ENCODE measurements around the gene DSC3. TPM values are rescaled to one million over a fixed set of nuclear protein-coding genes. Genes with fewer than 3 reads are reported as not detected.
"Not testable (repeated sequence)": the region's sequence is repeated elsewhere in the genome, so short reads cannot be mapped to it uniquely, and the experiment has no call there.

Gene DSC3
- total and polyA plus RNA-seq, 2 experiments from 2014 or later: 0.81 to 1.2 TPM

DNA sequence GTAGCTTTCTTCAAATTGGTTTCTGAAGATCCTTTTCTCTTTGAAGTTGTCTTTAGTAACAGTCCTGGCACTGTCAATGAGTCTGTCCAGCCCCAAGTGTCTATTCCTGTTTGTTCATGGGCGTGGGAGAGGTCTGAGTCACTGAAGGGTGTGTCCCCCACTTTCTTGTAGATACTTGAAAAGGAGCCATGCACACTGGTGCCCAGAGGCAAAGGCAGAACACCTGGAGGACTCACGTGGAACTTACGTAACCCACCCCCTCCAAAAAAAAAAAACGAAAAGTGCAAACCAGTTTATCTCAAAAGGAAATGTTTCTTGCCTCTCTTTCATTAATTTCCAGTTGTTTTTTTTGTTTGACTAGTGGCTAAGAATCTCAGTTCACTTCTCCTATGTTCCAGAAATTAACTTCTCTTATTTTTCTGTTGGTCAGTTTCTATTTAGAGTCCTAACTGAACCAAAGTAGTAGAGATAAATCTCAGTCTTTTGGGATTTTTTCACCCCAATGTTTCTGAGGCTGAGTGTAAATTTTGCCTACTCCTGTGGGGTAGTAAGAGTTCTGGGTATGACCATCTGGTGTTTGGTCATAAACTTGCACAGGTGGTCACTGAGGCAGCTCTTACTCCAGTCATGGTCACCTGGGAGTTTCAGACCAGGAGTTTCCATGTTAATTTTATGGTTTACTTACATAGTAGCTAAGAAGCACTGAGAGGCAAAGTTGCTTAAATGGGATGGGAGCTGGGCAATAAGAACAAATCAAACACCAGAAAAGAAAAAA, 54.9 kb downstream of the DSC3 start:
- H3K4me1 ChIP-seq (ENCODE audit: low read depth): peaks cover 12% of the 10 kb centered on the region
- TF ChIP-seq CTCF (IDR thresholded peaks at IDR 0.05; ENCODE audit: low read depth, low read length): no peak
- no peaks in the 10 kb centered on the region for H3K36me3 ChIP-seq
- H3K9me3 ChIP-seq (ENCODE audit: low read depth): no peaks in the 10 kb centered on the region
- H3K27ac ChIP-seq: no peak overlapping the region
- H3K4me3 ChIP-seq: no peak overlapping the region
- peak in 1 of 2 donors; percentile 6 for DNase-seq (ENCODE audit: low read depth in 1 of 2, low spot score in 1 of 2)
- H3K27me3 ChIP-seq: no peaks in the 10 kb centered on the region

DNA sequence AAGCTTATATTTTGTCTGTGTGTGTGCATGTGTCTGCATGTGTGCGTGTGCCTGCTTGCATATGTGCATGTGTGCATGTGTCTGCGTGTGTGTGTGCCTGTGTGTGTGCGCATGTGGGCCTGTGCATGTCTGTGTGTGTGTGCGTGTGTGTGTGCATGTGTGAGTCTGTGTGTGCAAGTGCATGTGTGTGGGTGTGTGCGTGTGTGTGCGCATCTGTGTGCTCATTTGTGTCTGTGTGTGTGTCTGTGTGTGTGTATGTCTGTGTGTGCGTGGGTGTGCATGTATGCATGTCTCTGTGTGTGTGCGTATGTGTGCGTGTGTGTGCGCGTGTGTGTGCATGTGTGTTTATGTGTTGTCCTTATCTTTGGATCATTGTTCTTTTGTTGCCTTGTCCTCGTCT, 56.8 kb downstream of the DSC3 start:
- DNase-seq (ENCODE audit: low read depth in 1 of 2, low spot score in 1 of 2): no peak
- Histone ChIP-seq H3K27ac (no peak overlapping the region), H3K4me3 (no peak overlapping the region), H3K9me3 (ENCODE audit: low read depth) (no peaks in the 10 kb centered on the region), H3K27me3 (no peaks in the 10 kb centered on the region), H3K4me1 (ENCODE audit: low read depth) (peaks cover 12% of the 10 kb centered on the region), H3K36me3 (no peaks in the 10 kb centered on the region)
- no peak for TF ChIP-seq CTCF (IDR thresholded peaks at IDR 0.05; ENCODE audit: low read depth, low read length)

- no peaks in the 10 kb centered on the region for H3K9me3 ChIP-seq (ENCODE audit: low read depth)
- no peak overlapping the region for H3K27ac ChIP-seq
- no peaks in the 10 kb centered on the region for H3K36me3 ChIP-seq
- H3K4me3 ChIP-seq: no peak overlapping the region
- H3K4me1 ChIP-seq (ENCODE audit: low read depth): no peaks in the 10 kb centered on the region
- no peaks in the 10 kb centered on the region for H3K27me3 ChIP-seq
- no peak for DNase-seq (ENCODE audit: low read depth in 1 of 2, low spot score in 1 of 2)
- TF ChIP-seq CTCF (IDR thresholded peaks at IDR 0.05; ENCODE audit: low read depth, low read length): no peak
Measured at GRCh38 chr18:30982285-30982992, 60.1 kb downstream of the DSC3 start.

DNA sequence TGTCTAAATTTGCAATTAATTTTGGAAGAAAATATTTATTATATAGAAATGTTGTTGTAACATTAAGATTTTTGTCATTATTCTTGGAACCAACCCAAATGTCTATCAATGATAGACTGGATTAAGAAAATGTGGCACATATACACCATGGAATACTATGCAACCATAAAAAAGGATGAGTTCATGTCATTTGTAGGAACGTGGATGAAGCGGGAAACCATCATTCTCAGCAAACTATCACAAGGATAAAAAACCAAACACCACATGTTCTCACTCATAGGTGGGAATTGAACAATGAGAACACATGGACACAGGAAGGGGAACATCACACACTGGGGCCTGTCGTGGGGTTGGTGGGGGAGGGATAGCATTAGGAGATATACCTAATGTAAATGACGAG, 64.5 kb downstream of the DSC3 start:
- H3K4me3 ChIP-seq; H3K36me3 ChIP-seq; DNase-seq (ENCODE audit: low read depth in 1 of 2, low spot score in 1 of 2): not testable (repeated sequence)

DNA sequence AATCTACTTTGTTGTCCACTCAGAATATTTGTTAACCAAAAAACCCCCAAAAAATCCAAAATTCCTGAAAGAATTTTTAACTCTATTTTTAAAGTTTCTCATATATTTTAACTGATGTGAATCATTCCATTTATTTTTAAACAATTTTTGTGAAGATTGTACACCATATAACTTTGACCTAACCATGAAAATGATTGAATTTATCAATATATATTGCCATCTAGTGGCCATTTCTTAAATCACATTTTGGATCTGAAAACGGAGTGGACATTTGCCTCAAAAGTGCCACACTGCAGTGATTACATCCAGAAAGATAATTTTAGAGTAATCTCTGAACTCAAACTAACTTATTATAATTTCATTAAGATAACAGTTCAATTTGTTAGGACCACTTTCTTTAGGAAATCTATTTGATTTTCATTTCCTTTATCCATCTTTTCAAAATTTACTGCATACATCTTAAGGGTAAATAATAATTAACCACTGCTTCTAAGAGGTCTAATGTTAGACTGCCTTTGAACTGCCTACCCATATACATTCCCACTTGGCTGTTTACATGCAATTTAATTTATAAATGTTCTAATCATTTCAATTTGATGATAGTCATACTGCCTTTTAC, 71.1 kb downstream of the DSC3 start:
- peak; percentile 41 to 61 for DNase-seq (ENCODE audit: low read depth in 1 of 2, low spot score in 1 of 2)
- no peaks in the 10 kb centered on the region for H3K9me3 ChIP-seq (ENCODE audit: low read depth)
- no peaks in the 10 kb centered on the region for H3K4me1 ChIP-seq (ENCODE audit: low read depth)
- H3K27me3 ChIP-seq: no peaks in the 10 kb centered on the region
- peak; percentile 45 for TF ChIP-seq CTCF (IDR thresholded peaks at IDR 0.05; ENCODE audit: low read depth, low read length)
- H3K4me3 ChIP-seq: no peak overlapping the region
- no peak overlapping the region for H3K27ac ChIP-seq
- H3K36me3 ChIP-seq: no peaks in the 10 kb centered on the region

More for the DNA sequence above, 64.5 kb downstream of the DSC3 start:
- H3K4me1 ChIP-seq (ENCODE audit: low read depth); H3K27me3 ChIP-seq; H3K27ac ChIP-seq; H3K9me3 ChIP-seq (ENCODE audit: low read depth): not testable (repeated sequence)

All from cardiac muscle cell (in vitro differentiated cells and primary cell).